Glutamatergic neuron (in vitro differentiated cells): Measurements from ENCODE around the gene FCGR3A. TPM values are rescaled to one million over a fixed set of nuclear protein-coding genes. Genes with fewer than 3 reads are reported as not detected.
"Not testable (repeated sequence)": the region's sequence is repeated elsewhere in the genome, so short reads cannot be mapped to it uniquely, and the experiment has no call there.

Source experiments
- DNase-seq: peaks from one replicate; pipeline ENCODE4 v3.0.0; 2022
- H3K27ac Mint-ChIP-seq: one replicate; pipeline ENCODE4 v1.8.0; 2020; ENCODE audit warnings: mild to moderate bottlenecking, mixed read lengths, inconsistent platforms; ENCODE audit not compliant: unreplicated experiment
- H3K27me3 Mint-ChIP-seq: one replicate; pipeline ENCODE4 v1.8.0; 2020; ENCODE audit warnings: mild to moderate bottlenecking, moderate library complexity, mixed read lengths, inconsistent platforms; ENCODE audit not compliant: unreplicated experiment
- H3K36me3 Mint-ChIP-seq: one replicate; pipeline ENCODE4 v1.8.0; 2020; ENCODE audit warnings: mild to moderate bottlenecking, mixed read lengths, inconsistent platforms; ENCODE audit not compliant: unreplicated experiment
- H3K4me1 Mint-ChIP-seq: one replicate; pipeline ENCODE4 v1.8.0; 2020; ENCODE audit warnings: mild to moderate bottlenecking, low read depth, mixed read lengths, inconsistent platforms; ENCODE audit not compliant: unreplicated experiment
- H3K4me3 Mint-ChIP-seq: one replicate; pipeline ENCODE4 v1.8.0; 2020; ENCODE audit warnings: mild to moderate bottlenecking, mixed read lengths, inconsistent platforms; ENCODE audit not compliant: unreplicated experiment
- H3K9me3 Mint-ChIP-seq: one replicate; pipeline ENCODE4 v1.8.0; 2020; ENCODE audit warnings: mild to moderate bottlenecking, moderate library complexity, mixed read lengths, inconsistent platforms; ENCODE audit not compliant: unreplicated experiment
- total RNA-seq: library from RNA; stranded (reverse); fragmentation: NEBNext Ultra II Directional; extraction: Animal tissue kit (Norgen Biotek cat#: 25700); gene quantifications from one replicate; pipeline ENCODE4 v1.2.1, GENCODE V29; 2021; ENCODE audit not compliant: unreplicated experiment

The FCGR3A gene
- total RNA-seq, 1 donor from 2014 or later: not detected

DNA sequence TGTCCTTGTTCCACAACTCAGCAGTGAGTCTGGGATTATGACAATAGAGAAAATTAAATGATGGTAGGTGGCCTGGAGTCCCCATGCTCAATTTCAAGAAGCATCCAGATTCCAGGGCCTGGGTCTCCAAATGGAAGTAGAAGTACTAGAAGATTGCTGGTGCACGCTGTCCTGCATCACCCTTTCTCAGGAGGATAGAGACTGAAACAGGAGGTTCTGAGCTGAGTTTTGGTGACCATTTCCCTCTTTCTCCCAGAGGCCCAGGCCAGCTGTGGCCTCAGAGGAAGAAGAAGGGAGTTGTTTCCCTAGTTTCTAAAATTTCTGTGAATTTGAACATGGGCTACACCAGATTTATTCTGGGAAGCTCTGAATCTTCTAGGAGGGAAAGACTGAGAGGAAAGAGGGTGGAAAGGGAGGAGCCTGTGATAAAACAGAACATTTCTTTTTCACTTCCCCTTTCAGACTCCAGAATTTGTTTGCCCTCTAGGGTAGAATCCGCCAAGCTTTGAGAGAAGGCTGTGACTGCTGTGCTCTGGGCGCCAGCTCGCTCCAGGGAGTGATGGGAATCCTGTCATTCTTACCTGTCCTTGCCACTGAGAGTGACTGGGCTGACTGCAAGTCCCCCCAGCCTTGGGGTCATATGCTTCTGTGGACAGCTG lies 31.4 kb upstream of the FCGR3A start:
- not testable (repeated sequence) for H3K4me3 Mint-ChIP-seq, DNase-seq, H3K27me3 Mint-ChIP-seq, H3K9me3 Mint-ChIP-seq, H3K27ac Mint-ChIP-seq, H3K4me1 Mint-ChIP-seq, H3K36me3 Mint-ChIP-seq

GRCh38 chr1:161579856-161580507 lies 30.4 kb upstream of the FCGR3A start:
- not testable (repeated sequence) for H3K4me3 Mint-ChIP-seq, H3K36me3 Mint-ChIP-seq, H3K9me3 Mint-ChIP-seq, H3K27me3 Mint-ChIP-seq, DNase-seq, H3K4me1 Mint-ChIP-seq, H3K27ac Mint-ChIP-seq

- not testable (repeated sequence) for H3K27ac Mint-ChIP-seq, DNase-seq, H3K27me3 Mint-ChIP-seq, H3K4me1 Mint-ChIP-seq, H3K4me3 Mint-ChIP-seq, H3K9me3 Mint-ChIP-seq, H3K36me3 Mint-ChIP-seq
Measured at GRCh38 chr1:161576676-161577075, 27.1 kb upstream of the FCGR3A start.

DNA sequence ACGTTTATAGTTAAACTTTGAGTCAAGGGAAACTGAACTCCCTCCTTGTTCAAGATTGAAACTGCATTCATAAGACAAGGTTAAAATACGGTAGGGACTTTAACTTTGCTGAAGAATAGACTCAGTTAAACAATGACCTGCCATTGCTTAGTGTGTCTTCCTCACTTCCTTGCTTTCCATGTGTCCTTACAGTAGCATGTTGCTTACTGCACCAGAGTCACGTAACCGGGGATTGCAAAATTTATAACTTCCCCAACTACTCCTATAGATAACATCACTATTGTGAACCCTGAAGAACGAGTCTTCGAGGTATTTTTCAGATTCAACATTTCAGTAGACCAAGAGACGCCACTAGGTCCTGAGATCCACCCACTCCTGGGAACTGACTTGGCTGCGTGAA lies 22.1 kb upstream of the FCGR3A start:
- not testable (repeated sequence) for DNase-seq, H3K27ac Mint-ChIP-seq, H3K9me3 Mint-ChIP-seq, H3K4me3 Mint-ChIP-seq, H3K27me3 Mint-ChIP-seq, H3K4me1 Mint-ChIP-seq, H3K36me3 Mint-ChIP-seq

GRCh38 chr1:161566602-161566960 lies 17.0 kb upstream of the FCGR3A start:
- H3K4me1 Mint-ChIP-seq, H3K4me3 Mint-ChIP-seq, H3K9me3 Mint-ChIP-seq, H3K27me3 Mint-ChIP-seq, DNase-seq, H3K27ac Mint-ChIP-seq, H3K36me3 Mint-ChIP-seq: not testable (repeated sequence)

- not testable (repeated sequence) for DNase-seq, H3K27ac Mint-ChIP-seq, H3K36me3 Mint-ChIP-seq, H3K4me1 Mint-ChIP-seq, H3K4me3 Mint-ChIP-seq, H3K9me3 Mint-ChIP-seq, H3K27me3 Mint-ChIP-seq
Measured at GRCh38 chr1:161563522-161563921, 13.9 kb upstream of the FCGR3A start.

DNA sequence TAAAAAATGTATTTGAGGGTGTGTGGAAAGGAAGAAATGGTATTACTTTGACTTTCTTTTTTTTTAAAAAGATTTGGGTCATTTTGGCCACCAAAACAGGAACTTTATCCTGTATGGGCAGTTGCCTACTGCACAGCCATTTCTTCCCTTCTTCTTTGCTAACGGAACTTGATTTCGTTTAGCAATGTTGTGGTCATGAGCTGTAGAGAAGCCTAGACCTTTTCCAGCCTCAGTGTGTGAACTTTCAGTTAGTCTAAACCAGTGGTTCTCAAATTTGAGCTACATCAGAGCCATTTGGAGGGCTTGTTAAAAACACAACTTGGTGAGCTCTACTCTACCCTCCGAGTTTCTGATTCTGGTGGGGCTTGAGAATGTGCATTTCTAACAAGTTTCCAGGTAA lies 12.8 kb upstream of the FCGR3A start:
- not testable (repeated sequence) for H3K4me1 Mint-ChIP-seq, H3K36me3 Mint-ChIP-seq, H3K4me3 Mint-ChIP-seq, H3K27me3 Mint-ChIP-seq, H3K27ac Mint-ChIP-seq, DNase-seq, H3K9me3 Mint-ChIP-seq

DNA sequence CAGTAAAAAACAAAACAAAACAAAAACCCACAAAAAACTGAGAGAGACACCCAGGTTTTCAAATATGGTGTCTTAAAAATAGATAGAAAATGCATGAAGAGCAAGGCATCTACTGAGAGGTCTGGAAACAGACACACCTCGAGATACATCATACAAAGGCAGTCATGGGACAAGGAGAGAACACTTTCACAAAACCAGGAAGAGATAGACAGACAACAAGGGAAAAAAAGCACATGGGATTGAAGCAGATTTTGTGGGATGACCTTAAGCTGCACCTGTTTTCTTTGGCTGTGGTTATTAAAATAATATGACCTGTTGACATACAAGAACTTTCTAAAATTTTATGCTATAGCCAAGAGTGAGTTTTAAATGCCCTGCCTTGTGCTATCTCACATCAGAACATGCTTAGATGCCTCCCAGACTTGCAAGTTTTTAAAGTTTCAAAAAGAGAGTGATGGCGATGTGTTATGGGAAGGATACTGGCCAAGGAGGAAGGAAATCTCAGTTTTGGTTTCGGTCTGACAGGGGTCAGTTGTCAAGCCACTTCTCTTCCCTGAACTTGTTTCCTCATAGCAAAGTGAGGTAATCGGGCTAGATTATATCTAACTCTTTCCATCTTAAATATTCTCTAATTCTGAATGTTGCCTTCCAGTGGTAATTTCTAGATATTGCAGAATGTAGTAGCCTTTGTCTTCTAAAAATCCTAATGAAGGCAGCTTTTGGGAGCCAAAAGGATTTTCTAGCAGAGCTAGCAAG lies 11.5 kb upstream of the FCGR3A start:
- not testable (repeated sequence) for H3K36me3 Mint-ChIP-seq, H3K4me3 Mint-ChIP-seq, H3K4me1 Mint-ChIP-seq, DNase-seq, H3K27ac Mint-ChIP-seq, H3K9me3 Mint-ChIP-seq, H3K27me3 Mint-ChIP-seq

- H3K36me3 Mint-ChIP-seq, DNase-seq, H3K27ac Mint-ChIP-seq, H3K4me1 Mint-ChIP-seq, H3K27me3 Mint-ChIP-seq, H3K4me3 Mint-ChIP-seq, H3K9me3 Mint-ChIP-seq: not testable (repeated sequence)
Measured at GRCh38 chr1:161557506-161558450, 8.2 kb upstream of the FCGR3A start.

DNA sequence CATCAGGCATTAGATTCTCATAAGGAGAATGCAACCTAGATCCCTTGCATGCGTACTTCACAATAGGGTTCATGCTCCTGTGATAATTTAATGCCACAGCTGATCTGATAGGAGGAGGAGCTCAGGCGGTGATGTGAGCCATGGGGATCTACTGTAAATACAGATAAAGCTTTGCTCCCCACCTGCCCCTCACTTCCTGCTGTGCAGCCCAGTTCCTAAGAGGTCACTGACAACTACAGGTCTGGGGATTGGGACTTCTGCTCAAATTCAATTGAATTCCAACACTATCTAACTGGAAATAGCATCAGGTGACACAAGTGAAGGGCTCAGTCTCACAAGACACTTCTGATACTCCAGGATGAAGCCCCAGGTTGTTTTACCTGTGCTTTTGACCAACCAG lies 7.4 kb upstream of the FCGR3A start:
- not testable (repeated sequence) for H3K27me3 Mint-ChIP-seq, H3K27ac Mint-ChIP-seq, DNase-seq, H3K4me1 Mint-ChIP-seq, H3K9me3 Mint-ChIP-seq, H3K4me3 Mint-ChIP-seq, H3K36me3 Mint-ChIP-seq

DNA sequence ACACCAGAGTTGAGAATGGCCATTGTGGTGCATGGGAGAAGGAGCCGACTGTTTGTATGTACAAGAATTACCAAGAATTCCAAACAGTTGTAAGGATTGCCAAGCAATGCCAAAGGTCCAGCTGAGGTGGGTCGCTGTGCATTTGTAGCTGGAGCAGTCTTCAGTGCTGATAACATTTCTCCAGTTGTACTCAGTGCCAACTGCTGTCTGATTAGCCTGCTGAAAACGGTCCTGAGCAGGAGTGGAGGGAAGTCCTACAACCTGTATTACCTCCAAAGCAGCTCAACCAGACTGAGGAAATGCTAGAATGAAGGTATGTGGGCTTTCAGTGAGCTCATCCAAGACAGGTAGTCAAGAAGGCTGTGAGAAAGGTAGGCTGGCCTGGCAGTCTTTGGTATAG lies 6.5 kb upstream of the FCGR3A start:
- H3K36me3 Mint-ChIP-seq, H3K4me1 Mint-ChIP-seq, H3K4me3 Mint-ChIP-seq, H3K9me3 Mint-ChIP-seq, DNase-seq, H3K27me3 Mint-ChIP-seq, H3K27ac Mint-ChIP-seq: not testable (repeated sequence)
